Coronary artery (tissue), 2 donors: ENCODE measurements around the gene COL5A1.

Source experiments
- DNase-seq: peaks from one replicate; pipeline ENCODE4 v3.0.0-alpha.2; 2017; ENCODE audit warnings: low spot score
- H3K27ac ChIP-seq, 2 donors: fragments of 200-600 bp; sonication (generic); one replicate each; pipeline ENCODE4 v1.5.1; 2016 to 2019
- H3K4me3 ChIP-seq: fragments of 200-600 bp; sonication (generic); 2 replicates; pipeline ENCODE4 v1.5.1; 2016; ENCODE audit warnings: mild to moderate bottlenecking, moderate library complexity
- CTCF ChIP-seq: fragments of 200-600 bp; sonication (generic); IDR thresholded peaks from one replicate; pipeline ENCODE4 v1.5.1; 2019; ENCODE audit warnings: antibody characterized with exemption

The COL5A1 gene

GRCh38 chr9:134777153-134777552 lies 135.6 kb downstream of the COL5A1 start:
- H3K4me3 ChIP-seq, result no peak overlapping the region
- H3K27ac ChIP-seq, result no peak overlapping the region
- TF ChIP-seq CTCF, result no peak
- no peak for DNase-seq

DNA sequence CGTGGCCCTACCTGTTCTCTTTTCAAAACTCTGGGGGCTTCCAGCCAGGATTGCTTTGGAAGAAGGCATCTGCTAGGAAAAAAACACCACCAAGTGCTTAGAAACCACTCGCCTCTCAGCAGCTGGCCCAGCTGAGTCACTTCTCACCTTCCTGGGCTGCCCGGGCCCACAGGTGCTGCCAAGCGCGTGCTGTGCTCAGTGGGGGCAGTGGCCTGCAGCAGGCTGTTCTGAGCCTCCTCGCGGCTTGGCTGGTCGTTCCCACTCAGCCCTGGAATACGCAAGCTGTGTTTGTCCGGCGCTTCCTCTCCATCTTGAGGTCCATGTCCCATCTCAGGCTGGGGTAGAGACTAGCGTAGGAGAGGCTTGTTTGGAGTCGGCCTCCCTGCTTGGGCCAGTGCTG lies 136.6 kb downstream of the COL5A1 start:
- H3K4me3 ChIP-seq, result no peak overlapping the region
- DNase-seq, result no peak
- no peak overlapping the region for H3K27ac ChIP-seq
- no peak for TF ChIP-seq CTCF

DNA sequence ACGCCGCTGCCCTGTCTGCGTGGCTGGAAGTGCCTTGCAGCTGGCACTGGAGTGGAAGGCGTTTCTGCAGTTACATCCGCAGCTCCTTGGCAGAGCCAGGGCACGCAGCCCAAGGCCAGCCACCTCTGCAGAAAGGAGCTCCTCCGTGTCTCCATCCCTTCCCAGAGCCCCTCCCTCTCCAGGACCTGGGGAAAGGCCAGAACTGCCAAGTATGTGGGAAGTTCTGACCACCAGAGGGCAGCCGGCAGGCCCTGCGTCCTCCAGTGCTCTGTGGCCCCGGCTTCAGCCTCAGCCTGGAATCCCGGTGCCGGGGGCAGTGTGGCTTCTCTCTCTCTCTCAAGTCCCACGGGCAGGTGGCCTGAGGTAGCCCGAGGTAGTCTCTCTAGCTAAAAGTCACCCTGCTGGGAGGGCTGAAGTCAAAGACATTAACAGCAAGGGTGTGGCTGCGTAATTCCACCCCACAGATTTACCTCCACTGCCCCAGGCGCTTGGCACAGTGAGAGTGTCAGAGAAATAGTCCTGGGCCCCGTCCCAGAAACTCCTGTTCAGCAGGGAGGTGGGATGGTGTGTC lies 137.3 kb downstream of the COL5A1 start:
- TF ChIP-seq CTCF, result no peak
- no peak overlapping the region for H3K27ac ChIP-seq
- no peak for DNase-seq

GRCh38 chr9:134779640-134780039 lies 138.0 kb downstream of the COL5A1 start:
- Histone ChIP-seq H3K27ac (no peak overlapping the region), H3K4me3 (no peak overlapping the region)
- no peak for DNase-seq
- TF ChIP-seq CTCF, result no peak

More for the DNA sequence above, 137.3 kb downstream of the COL5A1 start:
- no peak overlapping the region for H3K4me3 ChIP-seq

- TF ChIP-seq CTCF, result no peak
- DNase-seq, result no peak
Observed at GRCh38 chr9:134781591-134782302, 140.1 kb downstream of the COL5A1 start.

DNA sequence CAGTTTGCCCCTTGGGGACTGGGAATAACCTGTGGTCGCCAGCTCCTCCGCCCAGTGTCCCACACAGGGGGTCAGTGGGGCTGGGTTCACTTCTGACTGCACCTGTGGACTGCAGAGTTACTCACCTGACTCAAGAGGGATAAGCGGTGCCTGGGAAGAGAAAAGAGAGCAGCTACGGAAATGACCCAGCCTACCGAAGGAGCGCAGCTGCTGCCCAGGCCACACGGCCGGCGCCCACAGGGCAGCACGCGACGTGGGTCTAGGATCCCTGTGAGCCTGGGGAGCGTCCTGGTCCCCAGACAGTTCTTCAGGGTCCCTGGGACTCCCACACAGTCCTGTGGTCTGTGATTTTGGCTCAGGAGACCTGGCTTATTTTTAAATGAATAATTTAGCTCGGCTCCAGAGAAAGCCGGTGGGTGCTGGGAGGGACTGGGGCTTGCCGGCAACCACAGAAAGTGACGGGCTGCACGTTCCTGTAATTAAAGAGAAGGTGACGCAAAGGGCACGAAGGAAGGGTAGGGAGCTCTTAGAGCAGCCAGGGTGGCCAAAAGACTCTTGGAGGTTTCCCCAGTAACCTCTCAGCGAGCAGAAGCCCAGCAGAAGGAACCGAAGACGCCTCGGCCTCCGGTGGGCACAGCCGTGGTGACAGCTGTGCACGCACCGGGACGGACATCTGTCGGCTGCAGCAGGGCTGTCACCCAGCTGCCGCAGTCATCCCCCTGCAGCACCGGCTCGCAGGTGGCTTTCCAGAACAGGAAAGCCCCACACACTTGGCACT lies 141.5 kb downstream of the COL5A1 start:
- DNase-seq, result no peak
- Histone ChIP-seq H3K27ac (no peak overlapping the region), H3K4me3 (no peak overlapping the region)
- TF ChIP-seq CTCF, result no peak

More at GRCh38 chr9:134781591-134782302, 140.1 kb downstream of the COL5A1 start:
- no peak overlapping the region for H3K27ac ChIP-seq
- H3K4me3 ChIP-seq, result no peak overlapping the region

DNA sequence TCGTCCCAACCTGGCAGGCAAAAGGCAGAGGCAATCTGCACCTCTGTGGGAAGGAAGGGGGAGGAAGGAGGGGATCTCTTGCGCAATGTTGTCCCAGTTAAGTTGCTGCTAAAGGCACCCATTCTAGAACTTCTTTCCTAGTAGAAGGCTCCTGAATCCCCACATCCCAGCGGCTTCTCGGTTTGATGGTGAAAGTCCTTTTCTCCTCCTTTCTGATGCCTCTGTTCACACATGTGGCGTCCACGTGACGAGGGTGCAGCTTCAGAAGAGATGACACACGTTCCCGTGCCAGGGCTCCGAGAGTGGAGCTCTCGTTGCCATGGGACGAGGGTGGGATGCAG lies 142.1 kb downstream of the COL5A1 start:
- DNase-seq, result no peak
- H3K27ac ChIP-seq, result no peak overlapping the region
- H3K4me3 ChIP-seq, result no peak overlapping the region
- TF ChIP-seq CTCF, result no peak
